GM23248 (cell line): ENCODE results near the gene LDHAL6B. TPM values are rescaled to one million over a fixed set of nuclear protein-coding genes. Genes with fewer than 3 reads are reported as not detected.
A peak's percentile ranks its signal among the peaks of the same experiment; 100 is the strongest.

Experiments used
- DNase-seq: peaks from one replicate; pipeline ENCODE4 v3.0.0-alpha.2; 2015
- H2AFZ ChIP-seq: fragments of 200-600 bp; sonication (generic); 2 replicates; pipeline ENCODE4 v1.6.1; 2016; ENCODE audit warnings: antibody characterized with exemption
- H3F3A ChIP-seq: fragments of 200-600 bp; sonication (generic); 2 replicates; pipeline ENCODE4 v1.6.1; 2016; ENCODE audit warnings: mild to moderate bottlenecking, antibody characterized with exemption, mixed run types; ENCODE audit not compliant: insufficient read depth
- H3K27ac ChIP-seq: fragments of 200-600 bp; sonication (generic); 2 replicates; pipeline ENCODE4 v1.5.1; 2016; ENCODE audit warnings: mild to moderate bottlenecking
- H3K27me3 ChIP-seq: fragments of 200-600 bp; sonication (generic); replicated peaks from 2 replicates; pipeline ENCODE4 v1.6.1; 2016; ENCODE audit warnings: mild to moderate bottlenecking; ENCODE audit not compliant: insufficient read depth
- H3K36me3 ChIP-seq: fragments of 200-600 bp; sonication (generic); 2 replicates; pipeline ENCODE4 v1.6.1; 2016; ENCODE audit warnings: low read depth, mild to moderate bottlenecking
- H3K4me1 ChIP-seq: fragments of 200-600 bp; sonication (generic); 2 replicates; pipeline ENCODE4 v1.6.1; 2016; ENCODE audit warnings: mild to moderate bottlenecking; ENCODE audit not compliant: insufficient read depth
- H3K4me2 ChIP-seq: fragments of 200-600 bp; sonication (generic); one replicate; pipeline ENCODE4 v1.6.1; 2016; ENCODE audit warnings: mild to moderate bottlenecking; ENCODE audit not compliant: unreplicated experiment
- H3K4me3 ChIP-seq: fragments of 200-600 bp; sonication (generic); 2 replicates; pipeline ENCODE4 v1.5.1; 2016; ENCODE audit warnings: mild to moderate bottlenecking
- H3K79me2 ChIP-seq: fragments of 200-600 bp; sonication (generic); 2 replicates; pipeline ENCODE4 v1.6.1; 2016; ENCODE audit warnings: mild to moderate bottlenecking; ENCODE audit not compliant: insufficient read depth
- H3K9ac ChIP-seq: fragments of 200-600 bp; sonication (generic); 2 replicates; pipeline ENCODE4 v1.6.1; 2016; ENCODE audit warnings: mild to moderate bottlenecking
- H3K9me2 ChIP-seq: fragments of 200-600 bp; sonication (generic); 2 replicates; pipeline ENCODE4 v1.6.1; 2016; ENCODE audit warnings: mixed run types, mild to moderate bottlenecking, moderate library complexity; ENCODE audit not compliant: insufficient read depth
- H3K9me3 ChIP-seq: fragments of 200-600 bp; sonication (generic); one replicate; pipeline ENCODE4 v1.6.1; 2017; ENCODE audit warnings: low read depth
- H4K20me1 ChIP-seq: fragments of 200-600 bp; sonication (generic); 2 replicates; pipeline ENCODE4 v1.6.0; 2016; ENCODE audit not compliant: insufficient read depth
- EZH2 ChIP-seq: fragments of 200-600 bp; sonication (generic); IDR thresholded peaks from 2 replicates; pipeline ENCODE4 v1.6.1; 2018; ENCODE audit warnings: antibody characterized with exemption, mild to moderate bottlenecking; ENCODE audit not compliant: insufficient read depth, poor library complexity, severe bottlenecking
- EZH2phosphoT487 ChIP-seq: fragments of 200-600 bp; sonication (generic); IDR thresholded peaks from 2 replicates; pipeline ENCODE4 v1.6.1; 2018; ENCODE audit warnings: antibody characterized with exemption, moderate library complexity, mild to moderate bottlenecking, low read depth; ENCODE audit not compliant: insufficient read depth
- WGBS, 2 experiments: methylation state at CpG; one replicate each; pipeline ENCODE4 v1.1.6; 2015 to 2017; ENCODE audit warnings: low lambda C conversion rate in 2 of 2, low coverage in 1 of 2; ENCODE audit errors: missing lambda C conversion rate in 2 of 2; 5-methylcytosine and 5-hydroxymethylcytosine counted together
- in situ Hi-C: fragments of 300-500 bp; cut with MboI; formaldehyde crosslinking; loops from 2 replicates; pipeline ENCODE4 v1.15.0; 2020
- polyA plus RNA-seq: library from polyadenylated mRNA; unstranded; fragments of >200 nt; fragmentation: Nextera tagmentation; extraction: Ambion mirVana; gene quantifications from 2 replicates; pipeline ENCODE4 v1.2.1, GENCODE V29; 2016
- total RNA-seq: library from RNA; depleted of rRNA; stranded (reverse); fragments of >200 nt; shearing (Covaris generic); gene quantifications from 2 replicates; pipeline ENCODE4 v1.2.3, GENCODE V29; 2014

LDHAL6B gene
- total and polyA plus RNA-seq, 2 experiments from 2014 or later: 0.10 TPM; not detected in 1

- 0 out of 2 replicates have a peak, but pooled peaks cover 12% of the 10 kb centered on the region for H3K4me1 ChIP-seq
- peak overlapping the region; percentile 49 for H3K27ac ChIP-seq
- in situ Hi-C loops: no loop called here
These were observed 2.1 kb downstream of the LDHAL6B start for GRCh38 chr15:59208613-59209249.

DNA sequence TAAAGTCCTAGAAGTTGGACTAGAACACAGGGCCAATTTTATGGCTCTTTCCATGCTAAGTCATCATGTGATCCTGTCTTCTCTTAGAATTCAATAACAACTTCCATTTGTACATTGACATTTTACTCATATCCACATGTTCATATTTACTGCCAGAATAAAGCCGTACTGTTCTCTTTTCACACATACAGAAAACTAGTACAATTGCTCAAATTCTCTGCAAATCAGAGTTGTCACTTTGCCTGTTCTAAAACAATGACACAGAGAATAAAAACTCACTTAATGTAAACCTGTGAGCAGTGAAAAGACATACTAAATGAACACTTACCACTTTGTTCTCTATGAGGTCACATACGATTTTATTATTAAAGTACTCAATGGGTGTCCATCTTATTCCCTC, 3.5 kb downstream of the LDHAL6B start:
- H3K9ac ChIP-seq: no peak overlapping the region
- H2AFZ ChIP-seq: no peak overlapping the region
- no peaks in the 10 kb centered on the region for H3K9me3 ChIP-seq
- no peaks in the 10 kb centered on the region for H3K27me3 ChIP-seq
- H3K4me3 ChIP-seq: no peak overlapping the region
- TF ChIP-seq EZH2: no peak
- no peak for TF ChIP-seq EZH2phosphoT487
- WGBS, 2 experiments: 56 to 71% methylated on average over 2 of the region's 2 CpGs
- H3F3A ChIP-seq: peaks cover 33% of the 10 kb centered on the region
- H4K20me1 ChIP-seq: no peaks in the 10 kb centered on the region
- peaks cover 63% of the 10 kb centered on the region for H3K36me3 ChIP-seq
- in situ Hi-C loops: no loop called here
- no peak overlapping the region for H3K4me2 ChIP-seq
- no peak for DNase-seq
- peaks cover 8% of the 10 kb centered on the region; the same call in 1 of the 2 replicates for H3K79me2 ChIP-seq
- no peaks in the 10 kb centered on the region for H3K9me2 ChIP-seq
- no peak overlapping the region for H3K27ac ChIP-seq
- 0 out of 2 replicates have a peak, but pooled peaks cover 12% of the 10 kb centered on the region for H3K4me1 ChIP-seq

More at GRCh38 chr15:59208613-59209249, 2.1 kb downstream of the LDHAL6B start:
- DNase-seq: peak; percentile 77
- Histone ChIP-seq H3F3A (peaks cover 33% of the 10 kb centered on the region), H3K9ac (no peak overlapping the region), H3K4me3 (no peak overlapping the region), H3K9me2 (no peaks in the 10 kb centered on the region), H4K20me1 (no peaks in the 10 kb centered on the region), H3K27me3 (no peaks in the 10 kb centered on the region), H3K4me2 (peak overlapping the region; percentile 16), H2AFZ (no peak overlapping the region), H3K79me2 (peaks cover 8% of the 10 kb centered on the region; the same call in 1 of the 2 replicates), H3K36me3 (peaks cover 63% of the 10 kb centered on the region), H3K9me3 (no peaks in the 10 kb centered on the region)
- TF ChIP-seq EZH2phosphoT487: no peak
- TF ChIP-seq EZH2: no peak
- WGBS, 2 experiments: 79 to 81% methylated on average over 7 of the region's 7 CpGs

- Histone ChIP-seq H2AFZ (no peak overlapping the region), H3K4me2 (no peak overlapping the region), H3K27ac (no peak overlapping the region), H3K27me3 (no peaks in the 10 kb centered on the region), H3K9ac (no peak overlapping the region), H3K4me1 (peaks cover 8% of the 10 kb centered on the region), H3K9me2 (no peaks in the 10 kb centered on the region), H3K79me2 (no peaks in the 10 kb centered on the region), H3K36me3 (peaks cover 56% of the 10 kb centered on the region), H3K9me3 (no peaks in the 10 kb centered on the region), H3K4me3 (no peak overlapping the region), H3F3A (peaks cover 12% of the 10 kb centered on the region), H4K20me1 (no peaks in the 10 kb centered on the region)
- in situ Hi-C loops: no loop called here
- 95 to 96% methylated on average over 5 of the region's 5 CpGs for WGBS, 2 experiments
- TF ChIP-seq EZH2phosphoT487 (no peak), EZH2 (no peak)
- no peak for DNase-seq
These were observed 10.3 kb downstream of the LDHAL6B start for GRCh38 chr15:59216911-59217310.

- 86% methylated on average over 14 of the region's 14 CpGs for WGBS, 2 experiments
- peaks cover 23% of the 10 kb centered on the region for H3F3A ChIP-seq
- no peak overlapping the region for H3K27ac ChIP-seq
- TF ChIP-seq EZH2: no peak
- no peak for TF ChIP-seq EZH2phosphoT487
- H3K9ac ChIP-seq: no peak overlapping the region
- no peaks in the 10 kb centered on the region for H3K9me3 ChIP-seq
- H4K20me1 ChIP-seq: no peaks in the 10 kb centered on the region
- H3K4me3 ChIP-seq: no peak overlapping the region
- in situ Hi-C loops: no loop called here
- H3K79me2 ChIP-seq: no peaks in the 10 kb centered on the region
- no peaks in the 10 kb centered on the region for H3K27me3 ChIP-seq
- peaks cover 63% of the 10 kb centered on the region for H3K36me3 ChIP-seq
- no peak for DNase-seq
- no peaks in the 10 kb centered on the region for H3K9me2 ChIP-seq
- no peak overlapping the region for H2AFZ ChIP-seq
- H3K4me1 ChIP-seq: peaks cover 16% of the 10 kb centered on the region
- no peak overlapping the region for H3K4me2 ChIP-seq
These were observed 11.3 kb downstream of the LDHAL6B start for GRCh38 chr15:59217876-59218498.
